GM12865 (cell line): Measurements from ENCODE around the gene CDH23.

ENCODE experiments used
- DNase-seq: peaks from one replicate; pipeline ENCODE4 v3.0.0; 2010; ENCODE audit warnings: low read depth
- H3K4me3 ChIP-seq: 2 replicates; pipeline ENCODE4 v1.5.1; 2011; ENCODE audit warnings: mild to moderate bottlenecking, low read depth, low read length, control low read depth
- CTCF ChIP-seq: IDR thresholded peaks from 2 replicates; pipeline ENCODE4 v1.5.1; 2011; ENCODE audit warnings: low read length, control low read depth, low read depth, inconsistent platforms; ENCODE audit not compliant: insufficient read depth; ENCODE audit errors: missing control alignments

The CDH23 gene

DNA sequence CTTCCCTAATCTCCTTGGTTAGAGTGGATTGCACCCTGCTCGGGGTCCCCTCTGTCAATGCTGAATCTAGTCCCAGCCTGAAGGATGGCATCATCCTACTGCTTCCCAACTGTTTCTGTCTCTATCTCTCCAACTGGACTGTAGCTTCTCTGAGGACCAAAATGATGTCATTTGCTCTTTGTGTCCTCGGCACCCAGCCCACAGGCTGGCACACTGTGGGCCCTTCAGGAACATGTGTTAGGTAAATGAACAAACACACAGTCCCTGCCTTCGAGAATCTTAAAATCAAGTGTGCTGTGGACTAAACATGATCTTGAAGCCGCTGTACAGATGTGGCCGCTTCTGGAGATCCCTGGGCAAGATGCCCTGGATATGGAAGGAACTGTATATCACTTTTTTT is 5.0 kb upstream of the CDH23 start:
- no peak for DNase-seq
- no peak overlapping the region for H3K4me3 ChIP-seq
- TF ChIP-seq CTCF: no peak

DNA sequence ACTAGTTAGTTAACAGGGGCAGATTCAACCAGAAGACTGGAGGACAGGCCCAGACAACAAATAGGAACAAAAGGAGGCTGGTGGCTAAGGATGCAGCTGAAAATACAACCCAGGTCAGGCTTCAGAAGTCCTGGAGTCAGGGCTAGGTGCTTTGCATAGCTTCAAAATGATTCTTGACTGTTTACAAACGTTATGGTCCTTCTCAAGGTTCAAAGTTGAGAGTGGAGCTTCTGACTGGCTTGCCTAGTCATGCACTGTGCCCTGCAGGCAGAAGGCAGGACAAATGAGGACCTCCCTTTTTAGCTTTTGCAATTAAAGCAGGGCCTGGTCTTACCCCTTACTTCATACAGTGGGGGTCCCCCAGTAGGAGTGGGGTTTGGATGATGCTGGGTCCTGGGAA is 4.4 kb upstream of the CDH23 start:
- DNase-seq: no peak
- H3K4me3 ChIP-seq: no peak overlapping the region
- no peak for TF ChIP-seq CTCF

DNA sequence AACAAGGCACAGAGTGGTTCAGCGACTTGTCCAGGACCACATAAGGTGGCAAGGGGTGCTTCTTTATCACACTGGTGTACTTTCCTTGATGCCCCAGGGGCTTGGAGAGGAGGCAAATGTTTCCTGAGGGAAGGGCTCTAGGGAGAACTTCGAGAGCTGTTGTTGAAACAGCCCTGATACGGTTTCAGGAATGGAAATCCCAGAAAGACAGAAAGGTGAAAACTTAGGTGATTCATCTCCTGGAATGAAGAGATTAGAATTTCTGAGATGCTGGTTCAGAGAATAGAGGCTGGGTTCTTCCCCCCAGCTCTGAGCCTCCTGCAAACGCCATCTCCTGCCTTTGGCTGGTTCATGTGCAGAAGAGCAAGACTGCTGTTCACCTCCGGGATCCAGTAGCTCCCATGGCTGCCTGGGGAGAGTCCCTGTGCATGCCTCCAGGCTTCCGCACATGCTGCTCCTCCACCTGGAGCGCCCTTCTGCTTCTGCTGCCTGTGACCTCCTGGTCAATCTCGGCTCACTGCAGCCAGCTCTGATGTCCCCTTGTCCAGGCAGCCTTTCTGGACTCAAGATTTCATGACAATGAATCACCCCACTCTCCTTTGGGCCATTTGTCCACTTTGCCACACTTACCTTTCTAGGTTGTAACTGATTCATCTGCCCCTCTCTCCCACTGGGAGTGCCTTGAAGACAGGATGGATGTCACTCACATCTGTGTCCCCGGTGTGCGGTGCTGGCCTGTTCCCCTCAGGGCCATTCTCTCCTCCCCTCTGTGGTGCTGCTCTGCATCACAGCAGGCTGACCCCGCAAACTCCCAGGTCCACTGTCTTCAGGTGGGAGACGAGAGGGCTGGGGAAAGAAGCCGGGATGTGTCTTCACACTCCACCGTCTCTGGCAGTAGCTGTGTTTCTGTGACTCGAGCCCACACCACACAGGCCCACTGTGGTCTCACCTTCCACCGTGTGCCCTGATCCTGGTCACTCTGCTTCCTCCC is 3.6 kb upstream of the CDH23 start:
- no peak for TF ChIP-seq CTCF
- no peak overlapping the region for H3K4me3 ChIP-seq
- DNase-seq: no peak

DNA sequence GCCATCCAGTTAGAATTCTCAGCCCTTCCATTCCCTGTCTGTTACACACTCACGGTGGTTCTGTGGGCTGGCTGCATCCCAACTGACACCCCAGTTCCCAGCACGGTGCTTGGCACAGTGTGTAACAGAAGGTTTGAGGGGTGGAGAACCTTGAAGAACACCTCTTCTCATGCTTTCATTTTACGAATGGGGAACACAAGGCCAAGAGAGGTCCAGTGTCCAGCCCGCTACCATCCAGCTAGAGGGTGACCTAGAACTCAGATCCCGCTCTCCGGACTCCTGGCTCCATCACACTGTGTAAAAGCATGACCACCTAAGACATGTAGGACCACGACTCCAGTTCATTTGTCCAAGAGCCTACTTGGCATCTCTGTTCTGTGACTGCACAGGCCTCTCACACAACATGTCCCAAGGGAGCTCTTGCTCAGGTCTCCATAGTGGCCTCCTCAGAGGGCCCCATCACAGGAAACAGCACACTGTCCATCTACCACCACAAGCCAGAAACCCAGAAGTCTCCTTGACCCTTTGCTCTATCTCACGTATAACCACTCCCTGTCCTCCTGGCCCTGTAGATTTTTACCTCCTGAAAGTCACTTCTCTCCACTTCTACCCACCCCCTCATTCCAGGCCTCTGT is 2.8 kb upstream of the CDH23 start:
- H3K4me3 ChIP-seq: no peak overlapping the region
- DNase-seq: no peak
- no peak for TF ChIP-seq CTCF

DNA sequence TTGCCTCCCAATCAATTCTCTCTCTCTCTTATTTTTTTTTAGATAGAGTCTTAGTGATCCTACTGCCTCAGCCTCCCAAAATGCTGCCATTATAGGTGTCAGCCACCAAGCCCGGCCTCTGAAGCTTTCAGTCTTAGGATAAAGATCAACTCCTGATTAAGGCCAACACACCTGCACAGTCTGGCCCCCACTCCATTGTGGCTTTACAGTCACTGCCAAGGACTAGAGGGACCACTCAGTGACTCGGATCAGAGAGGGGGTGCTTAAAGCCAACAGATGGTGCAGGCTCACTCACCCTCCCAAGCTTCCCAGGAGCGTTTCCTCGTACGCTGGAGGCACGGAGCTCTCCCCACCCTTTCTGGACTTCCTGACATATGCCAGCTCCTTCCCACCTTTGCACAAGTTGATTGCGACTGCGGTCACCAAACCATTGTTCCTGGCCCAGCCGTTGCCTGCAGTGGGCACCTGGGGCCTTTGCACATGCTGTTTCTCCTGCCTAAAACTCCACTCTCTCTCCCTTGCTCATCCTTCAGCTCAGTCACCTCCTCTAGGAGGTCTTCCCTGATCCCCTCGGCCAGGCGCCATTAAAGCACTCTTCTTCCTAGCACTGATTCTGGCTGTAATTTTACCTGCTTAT is 1.7 kb upstream of the CDH23 start:
- H3K4me3 ChIP-seq: no peak overlapping the region
- no peak for DNase-seq
- no peak for TF ChIP-seq CTCF

- no peak for DNase-seq
- no peak overlapping the region for H3K4me3 ChIP-seq
- peak; percentile 3 for TF ChIP-seq CTCF
Measured at GRCh38 chr10:71395621-71396020, 1.1 kb upstream of the CDH23 start.
